Endothelial cell (in vitro differentiated cells): ENCODE data around the gene ZBTB1. TPM values are rescaled to one million over a fixed set of nuclear protein-coding genes. Genes with fewer than 3 reads are reported as not detected.
A peak's percentile ranks its signal among the peaks of the same experiment; 100 is the strongest.

Experiments used
- DNase-seq: peaks from one replicate; pipeline ENCODE4 v3.0.0; 2021; ENCODE audit warnings: low spot score
- H3K27ac Mint-ChIP-seq: one replicate; pipeline ENCODE4 v1.8.0; 2021; ENCODE audit warnings: mixed read lengths, inconsistent platforms; ENCODE audit not compliant: unreplicated experiment
- H3K27me3 Mint-ChIP-seq: one replicate; pipeline ENCODE4 v1.8.0; 2021; ENCODE audit warnings: mild to moderate bottlenecking, moderate library complexity, mixed read lengths, inconsistent platforms; ENCODE audit not compliant: unreplicated experiment
- H3K36me3 Mint-ChIP-seq: one replicate; pipeline ENCODE4 v1.8.0; 2021; ENCODE audit warnings: mild to moderate bottlenecking, low read depth, mixed read lengths, inconsistent platforms; ENCODE audit not compliant: unreplicated experiment
- H3K4me1 Mint-ChIP-seq: one replicate; pipeline ENCODE4 v1.8.0; 2021; ENCODE audit warnings: mild to moderate bottlenecking, mixed read lengths, inconsistent platforms; ENCODE audit not compliant: unreplicated experiment
- H3K4me3 Mint-ChIP-seq: one replicate; pipeline ENCODE4 v1.8.0; 2021; ENCODE audit warnings: mild to moderate bottlenecking, mixed read lengths, inconsistent platforms; ENCODE audit not compliant: unreplicated experiment
- H3K9me3 Mint-ChIP-seq: one replicate; pipeline ENCODE4 v1.8.0; 2021; ENCODE audit warnings: mixed read lengths, inconsistent platforms; ENCODE audit not compliant: unreplicated experiment
- CTCF ChIP-seq: fragments of 200-600 bp; sonication (generic); IDR thresholded peaks from one replicate; pipeline ENCODE4 v1.5.0; 2021; ENCODE audit warnings: antibody characterized with exemption; ENCODE audit not compliant: unreplicated experiment
- long read RNA-seq: library from polyadenylated mRNA; unstranded; transcript quantifications from one replicate; pipeline ENCODE4 v2.0.0, GENCODE V29; 2020; ENCODE audit not compliant: unreplicated experiment
- total RNA-seq: library from RNA; stranded (reverse); fragmentation: NEBNext Ultra II Directional; extraction: Animal tissue kit (Norgen Biotek cat#: 25700); gene quantifications from one replicate; pipeline ENCODE4 v1.2.1, GENCODE V29; 2021; ENCODE audit not compliant: unreplicated experiment

Gene ZBTB1, protein sequence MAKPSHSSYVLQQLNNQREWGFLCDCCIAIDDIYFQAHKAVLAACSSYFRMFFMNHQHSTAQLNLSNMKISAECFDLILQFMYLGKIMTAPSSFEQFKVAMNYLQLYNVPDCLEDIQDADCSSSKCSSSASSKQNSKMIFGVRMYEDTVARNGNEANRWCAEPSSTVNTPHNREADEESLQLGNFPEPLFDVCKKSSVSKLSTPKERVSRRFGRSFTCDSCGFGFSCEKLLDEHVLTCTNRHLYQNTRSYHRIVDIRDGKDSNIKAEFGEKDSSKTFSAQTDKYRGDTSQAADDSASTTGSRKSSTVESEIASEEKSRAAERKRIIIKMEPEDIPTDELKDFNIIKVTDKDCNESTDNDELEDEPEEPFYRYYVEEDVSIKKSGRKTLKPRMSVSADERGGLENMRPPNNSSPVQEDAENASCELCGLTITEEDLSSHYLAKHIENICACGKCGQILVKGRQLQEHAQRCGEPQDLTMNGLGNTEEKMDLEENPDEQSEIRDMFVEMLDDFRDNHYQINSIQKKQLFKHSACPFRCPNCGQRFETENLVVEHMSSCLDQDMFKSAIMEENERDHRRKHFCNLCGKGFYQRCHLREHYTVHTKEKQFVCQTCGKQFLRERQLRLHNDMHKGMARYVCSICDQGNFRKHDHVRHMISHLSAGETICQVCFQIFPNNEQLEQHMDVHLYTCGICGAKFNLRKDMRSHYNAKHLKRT
- total RNA-seq: 57.8 TPM
- long read RNA-seq, partial matches to known transcripts: 20 of 22 reads
- long read RNA-seq, other reads (novel, unspliced or antisense): 2 of 22 reads

DNA sequence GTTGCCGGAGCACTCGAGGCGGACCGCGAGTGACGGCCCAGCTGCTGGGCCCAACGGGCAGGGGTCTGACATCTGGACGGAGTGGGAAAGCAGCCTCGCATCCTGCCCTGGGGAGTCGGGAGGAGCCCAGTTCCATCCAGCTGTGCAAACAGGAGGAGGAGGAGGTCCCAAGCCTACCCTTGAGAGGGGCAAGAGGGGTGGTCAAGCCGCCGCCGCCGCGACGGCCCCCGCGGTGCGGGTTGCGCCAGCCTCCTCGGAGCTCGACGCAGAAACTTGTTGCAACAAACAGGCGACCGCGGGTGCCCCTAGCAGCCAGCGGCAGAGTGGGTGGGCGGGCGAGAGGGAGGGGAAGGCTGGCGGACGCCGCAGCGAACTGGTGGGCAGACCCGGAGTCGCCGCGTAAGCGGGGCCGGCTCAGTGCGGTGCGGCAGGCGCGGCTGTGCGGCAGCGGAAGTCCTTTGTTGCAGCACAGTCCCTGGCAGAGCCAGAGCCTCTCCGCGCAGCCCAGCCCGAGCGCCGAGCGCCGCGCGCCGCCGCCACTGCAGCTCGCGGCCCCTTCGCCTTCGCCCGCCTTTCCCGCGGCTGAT is at the start of gene ZBTB1:
Gene ZBTB1 (plus strand): TSS at position 461 of the 587 bp plus-strand sequence. CDS start 16,735 bp downstream, outside the sequence.
- no peak for TF ChIP-seq CTCF
- H3K36me3 Mint-ChIP-seq: peaks cover 10% of the 10 kb centered on the region
- H3K27ac Mint-ChIP-seq: peak within 1 kb of the TSS; percentile 97
- no peaks in the 10 kb centered on the region for H3K9me3 Mint-ChIP-seq
- H3K4me3 Mint-ChIP-seq: peak within 1 kb of the TSS; percentile 97
- peak; percentile 86 for DNase-seq
- peaks cover 49% of the 10 kb centered on the region for H3K4me1 Mint-ChIP-seq
- H3K27me3 Mint-ChIP-seq: peaks cover 15% of the 10 kb centered on the region

DNA sequence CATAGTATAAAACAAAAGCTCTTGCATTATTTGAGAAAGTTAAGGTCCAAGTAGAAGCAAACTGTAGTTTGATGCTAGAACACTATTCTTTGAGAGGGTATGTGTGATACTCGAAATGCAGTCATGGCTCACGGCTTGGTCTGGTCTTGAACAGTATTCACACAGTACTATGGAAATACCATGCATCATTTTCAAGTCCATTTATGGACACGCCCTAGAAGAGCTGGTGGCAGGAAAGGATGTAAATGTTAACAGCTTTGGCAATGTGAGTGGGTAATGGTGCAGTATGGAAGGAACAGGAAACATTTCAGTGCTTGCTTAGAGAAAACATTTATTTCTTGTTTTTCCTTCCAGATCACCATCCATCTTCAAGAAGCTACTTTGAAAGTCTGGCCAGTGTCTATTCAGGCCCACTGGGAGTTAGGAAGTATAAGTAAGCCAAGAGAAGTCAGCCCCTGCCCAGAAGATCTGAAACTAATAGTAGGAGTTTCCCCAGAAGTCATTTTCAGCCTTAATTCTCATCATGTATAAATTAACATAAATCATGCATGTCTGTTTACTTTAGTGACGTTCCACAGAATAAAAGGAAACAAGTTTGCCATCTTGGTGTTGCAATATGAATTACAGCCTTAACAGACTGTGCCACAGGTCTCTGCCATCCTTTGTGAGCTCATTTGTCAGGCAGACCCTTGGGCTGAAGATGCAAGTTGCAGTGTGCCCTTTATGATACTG is 45.0 kb upstream of the ZBTB1 start:
- no peak overlapping the region for H3K4me3 Mint-ChIP-seq

DNA sequence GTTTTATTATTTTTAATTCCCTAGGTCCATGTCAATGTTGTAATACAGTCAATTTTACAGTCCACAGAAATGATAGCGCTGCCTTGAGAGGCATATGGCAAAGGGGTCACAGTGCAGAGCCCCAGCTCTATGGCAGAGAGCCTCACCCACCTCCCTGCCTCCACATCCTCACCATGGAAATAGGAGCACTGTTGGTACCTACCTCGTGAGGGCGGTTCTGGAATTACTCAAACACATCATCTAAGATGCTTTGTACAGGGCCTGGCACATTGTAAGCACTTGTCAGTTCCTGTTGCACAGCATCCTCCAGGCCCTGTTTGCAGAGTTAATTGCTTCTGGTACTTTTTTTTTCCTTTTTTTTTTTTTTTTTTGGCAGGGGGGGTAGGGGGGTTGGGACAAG is 43.3 kb upstream of the ZBTB1 start:
- no peak for TF ChIP-seq CTCF
- no peaks in the 10 kb centered on the region for H3K9me3 Mint-ChIP-seq
- DNase-seq: no peak
- peaks cover 2% of the 10 kb centered on the region for H3K36me3 Mint-ChIP-seq
- no peak overlapping the region for H3K27ac Mint-ChIP-seq
- peaks cover 8% of the 10 kb centered on the region for H3K4me1 Mint-ChIP-seq
- H3K27me3 Mint-ChIP-seq: peaks cover 5% of the 10 kb centered on the region
- no peak overlapping the region for H3K4me3 Mint-ChIP-seq

More for the DNA sequence above, 45.0 kb upstream of the ZBTB1 start:
- Mint-ChIP-seq H3K9me3 (no peaks in the 10 kb centered on the region), H3K4me1 (peaks cover 2% of the 10 kb centered on the region), H3K27me3 (peaks cover 5% of the 10 kb centered on the region), H3K27ac (no peak overlapping the region), H3K36me3 (peaks cover 2% of the 10 kb centered on the region)
- DNase-seq: no peak
- no peak for TF ChIP-seq CTCF

GRCh38 chr14:64463195-64463594 is 41.4 kb upstream of the ZBTB1 start:
- peaks cover 8% of the 10 kb centered on the region for H3K4me1 Mint-ChIP-seq
- H3K9me3 Mint-ChIP-seq: no peaks in the 10 kb centered on the region
- DNase-seq: no peak
- H3K27ac Mint-ChIP-seq: no peak overlapping the region
- peaks cover 2% of the 10 kb centered on the region for H3K36me3 Mint-ChIP-seq
- H3K4me3 Mint-ChIP-seq: no peak overlapping the region
- peaks cover 5% of the 10 kb centered on the region for H3K27me3 Mint-ChIP-seq
- no peak for TF ChIP-seq CTCF
